Measurements from ENCODE around the gene MSRB3. TPM values are rescaled to one million over a fixed set of nuclear protein-coding genes. Genes with fewer than 3 reads are reported as not detected.
"Not testable (repeated sequence)": the region's sequence is repeated elsewhere in the genome, so short reads cannot be mapped to it uniquely, and the experiment has no call there.

The MSRB3 gene
- total and polyA plus RNA-seq, 2 donors (not counting 1 experiment from before 2014, with no cell fraction given): not detected

DNA sequence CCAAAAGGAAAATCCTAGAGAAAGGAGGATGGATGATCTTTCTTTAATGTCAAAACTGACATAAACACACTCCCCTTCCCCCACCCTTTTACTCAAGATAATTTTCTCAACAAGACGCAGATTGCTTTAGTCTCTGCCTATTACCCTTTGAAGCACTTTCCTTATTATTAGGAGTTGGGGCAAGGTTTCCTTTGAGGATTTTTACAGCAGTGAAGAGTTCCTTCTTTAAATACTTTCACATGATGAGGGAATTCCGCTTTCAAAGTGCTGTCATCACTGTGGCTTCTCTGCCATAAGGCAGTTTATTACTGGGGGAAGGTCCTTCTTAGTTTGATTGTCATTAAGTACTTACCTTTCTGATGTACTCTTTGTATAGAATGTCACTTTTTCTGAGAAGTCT lies 172.1 kb downstream of the MSRB3 start:
- H3K4me3 Mint-ChIP-seq: no peak overlapping the region
- ATAC-seq (ENCODE audit: low read depth) (no peak), DNase-seq (no peak)
- CTCF ChIA-PET: no interaction called here
- H4K20me1 ChIP-seq (ENCODE audit: control insufficient read depth, insufficient read depth, low read length, poor library complexity, severe bottlenecking): no peaks in the 10 kb centered on the region
- TF ChIP-seq, protein P1, sequence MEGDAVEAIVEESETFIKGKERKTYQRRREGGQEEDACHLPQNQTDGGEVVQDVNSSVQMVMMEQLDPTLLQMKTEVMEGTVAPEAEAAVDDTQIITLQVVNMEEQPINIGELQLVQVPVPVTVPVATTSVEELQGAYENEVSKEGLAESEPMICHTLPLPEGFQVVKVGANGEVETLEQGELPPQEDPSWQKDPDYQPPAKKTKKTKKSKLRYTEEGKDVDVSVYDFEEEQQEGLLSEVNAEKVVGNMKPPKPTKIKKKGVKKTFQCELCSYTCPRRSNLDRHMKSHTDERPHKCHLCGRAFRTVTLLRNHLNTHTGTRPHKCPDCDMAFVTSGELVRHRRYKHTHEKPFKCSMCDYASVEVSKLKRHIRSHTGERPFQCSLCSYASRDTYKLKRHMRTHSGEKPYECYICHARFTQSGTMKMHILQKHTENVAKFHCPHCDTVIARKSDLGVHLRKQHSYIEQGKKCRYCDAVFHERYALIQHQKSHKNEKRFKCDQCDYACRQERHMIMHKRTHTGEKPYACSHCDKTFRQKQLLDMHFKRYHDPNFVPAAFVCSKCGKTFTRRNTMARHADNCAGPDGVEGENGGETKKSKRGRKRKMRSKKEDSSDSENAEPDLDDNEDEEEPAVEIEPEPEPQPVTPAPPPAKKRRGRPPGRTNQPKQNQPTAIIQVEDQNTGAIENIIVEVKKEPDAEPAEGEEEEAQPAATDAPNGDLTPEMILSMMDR (IDR thresholded peaks at IDR 0.05): no peak
- no peak for TF ChIP-seq EZH2 (IDR thresholded peaks at IDR 0.05; ENCODE audit: borderline replicate concordance, insufficient read depth, low read depth, low read length, poor library complexity, severe bottlenecking)
- no peak overlapping the region for H3K27ac Mint-ChIP-seq
- WGBS (ENCODE audit: insufficient coverage): no CpG with 5 or more reads among the region's 2 CpGs
- H3K9ac ChIP-seq (ENCODE audit: low read length): no peak overlapping the region
- H3K4me1 ChIP-seq (ENCODE audit: control insufficient read depth in 2 of 2, insufficient read depth in 2 of 2, low read length in 2 of 2): no peaks in the 10 kb centered on the region
- no peak overlapping the region for H2AFZ ChIP-seq (ENCODE audit: insufficient read depth, low read depth, low read length, poor library complexity, severe bottlenecking)
- H3K27ac ChIP-seq (ENCODE audit: low read length in 2 of 2): no peak overlapping the region
- H3K79me2 ChIP-seq (ENCODE audit: control insufficient read depth, insufficient read depth, low read length): no peaks in the 10 kb centered on the region
- POLR2A ChIA-PET: no interaction called here
- H3K36me3 ChIP-seq (replicated peaks in 1 of 2; ENCODE audit: control extremely low read depth in 1 of 2, control insufficient read depth in 1 of 2, extremely low read depth in 1 of 2, insufficient read depth in 2 of 2, low read length in 1 of 2): no peaks in the 10 kb centered on the region
- no peaks in the 10 kb centered on the region for H3K27me3 Mint-ChIP-seq
- no peaks in the 10 kb centered on the region for H3K4me1 Mint-ChIP-seq
- H3K9me3 Mint-ChIP-seq (ENCODE audit: insufficient read depth): no peaks in the 10 kb centered on the region
- intact Hi-C loops (cut with micrococcal nuclease): no loop called here
- no peak overlapping the region for H3K4me3 ChIP-seq (ENCODE audit: control extremely low read depth in 1 of 5, extremely low read depth in 1 of 5, insufficient read depth in 1 of 5, low read depth in 2 of 5, low read length in 4 of 5)
- H3K27me3 ChIP-seq (replicated peaks in 1 of 4; ENCODE audit: control extremely low read depth in 1 of 4, control insufficient read depth in 3 of 4, insufficient read depth in 4 of 4, low read length in 3 of 4): no peaks in the 10 kb centered on the region
- no peaks in the 10 kb centered on the region for H3K9me3 ChIP-seq (ENCODE audit: control extremely low read depth in 1 of 3, control insufficient read depth in 2 of 3, insufficient read depth in 1 of 3, low read length in 2 of 3)
- no peak overlapping the region for H3K4me2 ChIP-seq (replicated peaks; ENCODE audit: low read depth, low read length, poor library complexity, severe bottlenecking)

DNA sequence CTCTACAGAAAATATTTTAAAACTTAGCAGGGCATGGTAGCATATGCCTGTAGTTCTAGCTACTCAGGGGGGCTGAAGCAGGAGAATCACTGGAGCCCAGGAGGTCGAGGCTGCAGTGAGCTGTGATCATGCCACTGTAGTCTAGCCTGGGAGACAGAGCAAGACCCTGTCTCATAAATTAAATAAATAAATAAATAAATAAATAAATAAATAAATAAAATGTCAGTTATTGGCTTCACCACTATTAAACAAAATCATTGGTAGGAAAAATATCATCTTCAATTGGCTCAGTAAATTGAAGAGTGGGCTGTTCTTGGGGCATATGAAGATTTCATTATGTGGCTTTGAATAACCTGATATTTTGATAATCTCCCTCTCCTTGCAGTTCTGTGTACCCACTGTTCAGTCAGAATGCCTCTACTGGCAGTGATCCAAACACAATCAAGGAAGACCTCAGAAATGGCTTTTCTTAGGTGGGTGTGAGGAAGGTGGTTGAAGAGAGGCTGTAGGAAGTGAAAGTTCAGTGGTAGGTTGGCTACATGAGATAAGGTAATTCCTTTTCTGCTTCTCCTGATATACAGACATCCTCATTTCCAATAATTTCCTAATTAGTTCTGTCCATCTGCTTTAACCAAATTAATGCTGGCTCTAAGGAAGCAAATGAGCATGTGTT lies 175.8 kb downstream of the MSRB3 start:
- no peak for ATAC-seq (ENCODE audit: low read depth)
- no peak for DNase-seq
- Mint-ChIP-seq H3K27me3 (no peaks in the 10 kb centered on the region), H3K27ac (no peak overlapping the region), H3K4me3 (no peak overlapping the region), H3K4me1 (no peaks in the 10 kb centered on the region), H3K9me3 (ENCODE audit: insufficient read depth) (no peaks in the 10 kb centered on the region)
- no peaks in the 10 kb centered on the region for H4K20me1 ChIP-seq (ENCODE audit: control insufficient read depth, insufficient read depth, low read length, poor library complexity, severe bottlenecking)
- no peak overlapping the region for H3K9ac ChIP-seq (ENCODE audit: low read length)
- H3K4me2 ChIP-seq (replicated peaks; ENCODE audit: low read depth, low read length, poor library complexity, severe bottlenecking): no peak overlapping the region
- no peaks in the 10 kb centered on the region for H3K79me2 ChIP-seq (ENCODE audit: control insufficient read depth, insufficient read depth, low read length)
- no CpG with 5 or more reads among the region's 1 CpG for WGBS (ENCODE audit: insufficient coverage)
- no peaks in the 10 kb centered on the region for H3K27me3 ChIP-seq (replicated peaks in 1 of 4; ENCODE audit: control extremely low read depth in 1 of 4, control insufficient read depth in 3 of 4, insufficient read depth in 4 of 4, low read length in 3 of 4)
- H3K4me1 ChIP-seq (ENCODE audit: control insufficient read depth in 2 of 2, insufficient read depth in 2 of 2, low read length in 2 of 2): no peaks in the 10 kb centered on the region
- intact Hi-C loops (cut with micrococcal nuclease): no loop called here
- no peak overlapping the region for H2AFZ ChIP-seq (ENCODE audit: insufficient read depth, low read depth, low read length, poor library complexity, severe bottlenecking)
- H3K4me3 ChIP-seq (ENCODE audit: control extremely low read depth in 1 of 5, extremely low read depth in 1 of 5, insufficient read depth in 1 of 5, low read depth in 2 of 5, low read length in 4 of 5): no peak overlapping the region
- H3K9me3 ChIP-seq (ENCODE audit: control extremely low read depth in 1 of 3, control insufficient read depth in 2 of 3, insufficient read depth in 1 of 3, low read length in 2 of 3): no peaks in the 10 kb centered on the region
- TF ChIP-seq, protein P1 (IDR thresholded peaks at IDR 0.05): no peak
- no peak for TF ChIP-seq EZH2 (IDR thresholded peaks at IDR 0.05; ENCODE audit: borderline replicate concordance, insufficient read depth, low read depth, low read length, poor library complexity, severe bottlenecking)
- H3K27ac ChIP-seq (ENCODE audit: low read length in 2 of 2): no peak overlapping the region
- ChIA-PET POLR2A (no interaction called here), CTCF (no interaction called here)
- H3K36me3 ChIP-seq (replicated peaks in 1 of 2; ENCODE audit: control extremely low read depth in 1 of 2, control insufficient read depth in 1 of 2, extremely low read depth in 1 of 2, insufficient read depth in 2 of 2, low read length in 1 of 2): no peaks in the 10 kb centered on the region

DNA sequence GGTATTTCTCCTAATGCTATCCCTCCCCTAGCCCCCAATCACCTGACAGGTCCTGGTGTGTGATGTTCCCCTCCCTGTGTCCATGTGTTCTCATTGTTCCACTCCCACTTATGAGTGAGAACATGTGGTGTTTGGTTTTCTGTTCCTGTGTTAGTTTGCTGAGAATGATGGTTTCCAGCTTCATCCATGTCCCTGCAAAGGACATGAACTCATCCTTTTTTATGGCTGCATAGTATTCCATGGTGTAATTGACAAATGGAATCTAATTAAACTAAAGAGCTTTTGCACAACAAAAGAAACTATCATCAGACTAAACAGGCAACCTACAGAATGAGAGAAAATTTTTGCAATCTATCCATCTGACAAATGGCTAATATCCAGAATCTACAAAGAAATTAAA lies 178.9 kb downstream of the MSRB3 start:
- H3K4me3 ChIP-seq (ENCODE audit: control extremely low read depth in 1 of 5, extremely low read depth in 1 of 5, insufficient read depth in 1 of 5, low read depth in 2 of 5, low read length in 4 of 5); H3K9me3 Mint-ChIP-seq (ENCODE audit: insufficient read depth); H3K27ac Mint-ChIP-seq; H3K27ac ChIP-seq (ENCODE audit: low read length in 2 of 2); H3K4me1 Mint-ChIP-seq; H3K4me3 Mint-ChIP-seq; H2AFZ ChIP-seq (ENCODE audit: insufficient read depth, low read depth, low read length, poor library complexity, severe bottlenecking); H4K20me1 ChIP-seq (ENCODE audit: control insufficient read depth, insufficient read depth, low read length, poor library complexity, severe bottlenecking); CTCF ChIA-PET; intact Hi-C loops (cut with micrococcal nuclease); H3K9me3 ChIP-seq (ENCODE audit: control extremely low read depth in 1 of 3, control insufficient read depth in 2 of 3, insufficient read depth in 1 of 3, low read length in 2 of 3); H3K36me3 ChIP-seq (replicated peaks in 1 of 2; ENCODE audit: control extremely low read depth in 1 of 2, control insufficient read depth in 1 of 2, extremely low read depth in 1 of 2, insufficient read depth in 2 of 2, low read length in 1 of 2); POLR2A ChIA-PET; H3K9ac ChIP-seq (ENCODE audit: low read length); ATAC-seq (ENCODE audit: low read depth); H3K4me1 ChIP-seq (ENCODE audit: control insufficient read depth in 2 of 2, insufficient read depth in 2 of 2, low read length in 2 of 2); H3K27me3 Mint-ChIP-seq; H3K79me2 ChIP-seq (ENCODE audit: control insufficient read depth, insufficient read depth, low read length); DNase-seq; H3K4me2 ChIP-seq (replicated peaks; ENCODE audit: low read depth, low read length, poor library complexity, severe bottlenecking); H3K27me3 ChIP-seq (replicated peaks in 1 of 4; ENCODE audit: control extremely low read depth in 1 of 4, control insufficient read depth in 3 of 4, insufficient read depth in 4 of 4, low read length in 3 of 4): not testable (repeated sequence)

Data from B cell (primary cell).